ENCODE results near the gene DLG4.
"Not testable (repeated sequence)": the region's sequence is repeated elsewhere in the genome, so short reads cannot be mapped to it uniquely, and the experiment has no call there.

DLG4 gene

GRCh38 chr17:7191571-7192270 is 27.9 kb downstream of the DLG4 start:
- in situ Hi-C loops (cut with HindIII; ENCODE audit: low sequenced_read_pairs), result no loop called here

GRCh38 chr17:7191069-7191468 is 28.6 kb downstream of the DLG4 start:
- in situ Hi-C loops (cut with HindIII; ENCODE audit: low sequenced_read_pairs), result no loop called here

DNA sequence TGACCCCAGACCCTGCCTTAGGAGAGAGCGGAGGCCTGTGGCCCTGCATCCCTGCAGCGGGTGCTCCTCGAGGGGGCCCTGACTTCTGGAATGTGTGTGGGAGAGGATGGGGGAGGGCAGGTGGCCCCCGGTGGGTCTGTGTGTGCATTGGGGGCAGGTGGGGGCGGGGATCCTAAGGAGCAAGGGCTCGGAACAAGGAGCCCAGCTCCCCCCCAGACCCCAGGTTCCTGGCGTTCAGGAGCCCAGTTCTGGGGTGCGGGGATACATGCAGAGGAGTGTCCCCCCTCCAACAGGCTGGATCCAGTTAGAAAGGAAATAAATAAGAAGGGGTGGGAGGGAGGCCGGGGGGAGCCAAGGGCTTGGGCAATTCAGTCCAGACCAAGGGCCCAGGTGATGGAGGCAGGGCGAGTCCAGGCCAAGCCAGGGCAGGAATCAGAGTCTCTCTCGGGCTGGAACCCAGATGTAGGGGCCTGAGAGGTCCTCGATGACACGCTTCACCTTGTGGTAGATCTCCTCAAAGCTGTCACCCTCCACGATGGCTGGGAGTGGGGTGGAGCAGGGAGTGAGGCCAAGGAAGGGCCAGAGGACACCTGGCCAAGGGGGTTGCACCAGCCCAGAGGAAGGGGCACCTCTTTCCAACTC is 29.2 kb downstream of the DLG4 start:
- in situ Hi-C loops (cut with HindIII; ENCODE audit: low sequenced_read_pairs), result no loop called here

- in situ Hi-C loops (cut with HindIII; ENCODE audit: low sequenced_read_pairs), result no loop called here
These were observed 33.4 kb downstream of the DLG4 start for GRCh38 chr17:7186241-7186640.

GRCh38 chr17:7184647-7185046 is 35.0 kb downstream of the DLG4 start:
- in situ Hi-C loops (cut with HindIII; ENCODE audit: low sequenced_read_pairs), result no loop called here

DNA sequence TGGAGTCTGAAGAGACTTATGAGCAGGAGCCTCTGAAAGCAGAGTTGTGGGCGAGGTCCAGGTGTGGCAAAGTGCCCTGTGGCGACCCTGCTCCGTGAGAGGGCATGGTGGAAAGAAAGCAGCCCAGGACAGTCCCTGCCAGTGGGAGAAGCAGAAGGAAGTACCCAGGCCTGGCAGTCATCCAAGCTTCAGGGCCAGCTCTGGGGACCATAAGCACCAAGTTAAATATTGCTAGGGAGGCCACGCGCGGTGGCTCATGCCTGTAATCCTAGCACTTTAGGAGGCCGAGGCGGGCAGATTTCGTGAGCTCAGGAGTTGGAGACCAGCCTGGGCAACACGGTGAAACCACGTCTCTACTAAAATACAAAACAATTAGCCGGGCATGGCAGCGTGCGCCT is 35.5 kb downstream of the DLG4 start:
- in situ Hi-C loops (cut with HindIII; ENCODE audit: low sequenced_read_pairs), result no loop called here

- in situ Hi-C loops (cut with HindIII; ENCODE audit: low sequenced_read_pairs), result no loop called here
These were observed 36.1 kb downstream of the DLG4 start for GRCh38 chr17:7183433-7184090.

DNA sequence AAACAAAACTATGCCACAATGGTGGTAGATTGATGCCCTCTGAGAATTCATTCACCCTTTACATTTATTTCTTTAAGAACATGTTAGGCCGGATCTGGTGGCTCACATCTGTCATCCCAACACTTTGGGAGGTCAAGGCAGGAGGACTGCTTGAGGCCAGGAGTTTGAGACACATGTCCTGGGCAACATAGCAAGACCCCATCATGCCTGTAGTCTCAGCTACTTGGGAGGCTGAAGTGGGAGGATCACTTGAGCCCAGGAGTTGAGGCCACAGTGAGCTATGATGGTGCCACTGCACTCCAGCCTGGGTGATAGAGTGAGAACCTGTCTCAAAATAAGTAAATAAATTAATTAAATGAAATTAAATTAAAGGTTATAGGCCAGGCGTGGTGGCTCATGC is 37.5 kb downstream of the DLG4 start:
- in situ Hi-C loops (cut with HindIII; ENCODE audit: low sequenced_read_pairs), result not testable (repeated sequence)

DNA sequence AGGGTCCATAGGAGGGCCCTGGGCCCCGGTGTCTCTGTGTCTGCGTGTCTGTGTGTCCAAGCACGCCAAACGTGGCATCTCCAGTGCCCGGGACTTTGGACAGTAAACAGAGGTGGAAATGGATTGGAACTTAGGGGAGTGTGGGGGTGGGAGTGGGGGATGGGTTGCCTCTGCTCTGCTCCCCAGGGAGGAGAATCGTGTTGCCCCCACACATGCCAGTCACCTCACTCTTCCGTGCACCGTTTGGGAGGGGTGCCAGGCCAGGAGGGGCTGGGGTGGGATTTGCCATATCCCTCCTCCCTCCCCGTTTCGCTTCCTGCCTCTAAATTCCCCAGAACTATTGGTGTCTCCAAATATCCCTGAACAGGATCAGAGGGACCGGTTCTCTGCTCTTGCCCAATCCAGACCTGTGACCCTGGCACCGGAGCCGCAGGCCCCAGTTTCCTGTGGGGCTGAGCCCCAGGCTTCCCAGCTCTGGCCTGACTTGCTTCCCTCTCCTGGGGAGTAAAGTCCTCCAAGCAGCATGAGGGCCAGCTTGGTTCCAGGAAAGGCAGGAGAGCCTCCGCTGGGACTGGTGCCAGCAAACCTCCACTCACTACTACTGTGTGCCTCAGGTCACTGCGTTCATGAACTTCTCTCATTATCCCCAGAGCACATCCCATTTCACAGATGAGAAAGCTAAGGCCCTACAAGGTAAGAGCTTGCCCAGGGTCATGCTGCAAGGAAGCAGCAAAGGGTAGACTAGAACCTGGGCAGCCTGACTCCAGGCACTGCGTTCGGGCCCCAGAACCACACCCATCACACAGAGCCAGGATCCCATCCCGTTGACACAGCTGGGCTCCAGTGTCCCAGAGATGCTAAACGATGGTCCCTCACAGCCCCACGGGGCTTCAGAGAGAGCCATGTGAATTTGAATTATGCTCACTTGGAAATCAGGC is 40.0 kb downstream of the DLG4 start, which contains the start of gene ASGR1:
Gene ASGR1, minus strand, starts transcription at position 54 of the 938 bp plus-strand sequence. CDS start 807 bp downstream, outside the sequence.
- in situ Hi-C loops (cut with HindIII; ENCODE audit: low sequenced_read_pairs), result no loop called here

DNA sequence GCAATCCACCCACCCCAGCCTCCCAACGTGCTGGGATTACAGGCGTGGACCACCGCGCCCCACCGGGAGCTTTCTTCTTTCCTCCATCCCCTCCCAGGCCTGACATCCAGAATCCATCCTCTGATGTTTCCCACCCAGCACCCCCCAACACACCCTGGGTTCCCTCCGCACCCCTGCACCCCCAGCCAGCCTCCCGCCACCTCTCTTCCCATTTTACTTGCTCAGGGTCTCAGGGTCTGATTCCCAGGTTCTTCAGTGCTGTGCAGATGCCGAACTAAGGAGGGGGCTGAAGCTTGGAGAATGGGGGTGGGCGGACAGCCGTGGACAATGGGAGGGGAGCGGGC is 40.7 kb downstream of the DLG4 start:
- in situ Hi-C loops (cut with HindIII; ENCODE audit: low sequenced_read_pairs), result no loop called here

GRCh38 chr17:7177954-7178477 is 41.6 kb downstream of the DLG4 start:
- in situ Hi-C loops (cut with HindIII; ENCODE audit: low sequenced_read_pairs), result no loop called here

- in situ Hi-C loops (cut with HindIII; ENCODE audit: low sequenced_read_pairs), result no loop called here
These were observed 42.3 kb downstream of the DLG4 start for GRCh38 chr17:7177191-7177953.

- in situ Hi-C loops (cut with HindIII; ENCODE audit: low sequenced_read_pairs), result no loop called here
These were observed 42.8 kb downstream of the DLG4 start for GRCh38 chr17:7176841-7177190.

- in situ Hi-C loops (cut with HindIII; ENCODE audit: low sequenced_read_pairs), result no loop called here
These were observed 43.4 kb downstream of the DLG4 start for GRCh38 chr17:7176107-7176840.

DNA sequence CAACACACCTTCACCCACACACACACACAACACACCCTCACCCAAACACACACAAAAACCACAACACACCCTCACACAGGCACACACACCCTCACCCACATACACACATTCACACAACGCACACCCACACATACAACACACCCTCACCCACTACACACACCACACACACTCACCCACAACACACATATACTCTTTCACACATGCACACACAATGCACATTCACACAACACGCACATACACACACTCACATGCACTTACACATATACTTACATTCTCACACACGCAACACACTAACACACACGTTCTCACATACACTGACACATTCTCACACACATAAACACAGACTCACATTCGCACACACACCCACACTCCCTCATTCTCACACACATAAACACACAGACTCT is 44.3 kb downstream of the DLG4 start:
- in situ Hi-C loops (cut with HindIII; ENCODE audit: low sequenced_read_pairs), result no loop called here

- in situ Hi-C loops (cut with HindIII; ENCODE audit: low sequenced_read_pairs), result no loop called here
These were observed 44.9 kb downstream of the DLG4 start for GRCh38 chr17:7174603-7175326.

- in situ Hi-C loops (cut with HindIII; ENCODE audit: low sequenced_read_pairs), result no loop called here
These were observed 45.7 kb downstream of the DLG4 start for GRCh38 chr17:7173687-7174602.
